ENCODE results near the gene MMP3.

Gene MMP3

GRCh38 chr11:102788334-102788995 is 54.9 kb downstream of the MMP3 start:
- DNase-seq = no peak

Data from stimulated activated CD4-positive, alpha-beta T cell treated with anti-CD3 and anti-CD28 coated beads, Interleukin-1b, Interleukin-23, amount 100 ng/mL, for 48 hours (primary cell).